Mucosa of descending colon (tissue), 3 donors: ENCODE data around the gene KIAA1755. TPM values are rescaled to one million over a fixed set of nuclear protein-coding genes. Genes with fewer than 3 reads are reported as not detected.

Source experiments
- ATAC-seq: fragments of 200-7000 bp; cut with Tn5 transposase; one replicate; pipeline ENCODE4 v1.9.1; 2020; ENCODE audit warnings: mild to moderate bottlenecking, moderate library complexity
- DNase-seq, 3 donors: peaks; one replicate each; pipeline ENCODE4 v3.0.0-alpha.2; 2020
- H3K36me3 ChIP-seq: fragments of 200-600 bp; one replicate; pipeline ENCODE4 v1.8.0; 2021; ENCODE audit warnings: low read depth, mild to moderate bottlenecking
- H3K4me1 ChIP-seq: fragments of 200-600 bp; one replicate; pipeline ENCODE4 v1.8.0; 2021; ENCODE audit warnings: low read depth, mild to moderate bottlenecking
- H3K4me3 ChIP-seq: fragments of 200-600 bp; one replicate; pipeline ENCODE4 v1.8.0; 2021; ENCODE audit warnings: mild to moderate bottlenecking
- H3K9me3 ChIP-seq: fragments of 200-600 bp; one replicate; pipeline ENCODE4 v1.8.0; 2021; ENCODE audit warnings: mild to moderate bottlenecking
- CTCF ChIP-seq: fragments of 200-600 bp; IDR thresholded peaks from one replicate; pipeline ENCODE4 v1.8.0; 2022; ENCODE audit warnings: antibody characterized with exemption, mild to moderate bottlenecking
- intact Hi-C, 2 donors: fragments of 100-400 bp; cut with DNase I in 1 of 2; cut with micrococcal nuclease in 1 of 2; formaldehyde crosslinking; loops; one replicate each; pipeline versions ENCODE4 v1.11.0 to v1.11.1; 2022; cut with DNase I, micrococcal nuclease
- total RNA-seq, 3 donors: library from RNA; stranded (reverse); fragmentation: NEBNext Ultra II Directional in 2 of 3; extraction: Animal tissue kit (Norgen Biotek cat#: 25700) in 2 of 3; gene quantifications; one replicate each; pipeline versions ENCODE4 v1.2.1 to v1.2.4, GENCODE V29; 2021 to 2023
- donor health status: DM: no; HTN: no; CAD: no; lungs with moderate emphysema.
- donor health status: DM: no; HTN: no; CAD: no.
- donor health status: DM: no; HTN: yes; CAD: no.

The KIAA1755 gene
- total RNA-seq, 3 donors from 2014 or later: 1.2 to 22.4 (median 3.4) TPM

DNA sequence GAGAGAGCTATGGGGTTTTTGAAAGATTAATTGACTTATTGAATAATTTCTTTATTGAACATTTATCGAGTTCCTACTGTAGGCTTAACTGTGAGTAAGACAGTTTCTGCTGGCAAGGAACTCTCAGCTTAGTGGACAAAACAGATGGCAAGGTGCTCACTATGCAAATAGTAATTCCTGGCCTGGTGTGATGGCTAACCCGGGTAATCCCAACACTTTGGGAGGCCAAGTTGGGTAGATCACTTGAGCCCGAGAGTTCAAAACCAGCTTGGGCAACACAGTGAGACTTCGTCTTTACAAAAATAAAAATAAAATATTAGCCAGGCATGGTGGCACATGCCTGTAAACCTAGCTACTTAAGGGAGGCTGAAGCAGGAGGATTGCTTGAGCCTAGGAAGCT lies 82.0 kb downstream of the KIAA1755 start:
- no peaks in the 10 kb centered on the region for H3K36me3 ChIP-seq
- no peaks in the 10 kb centered on the region for H3K4me1 ChIP-seq
- H3K4me3 ChIP-seq: no peak overlapping the region
- no peak for TF ChIP-seq CTCF
- ATAC-seq (no peak), DNase-seq (no peak)
- intact Hi-C loops: no loop called here
- no peaks in the 10 kb centered on the region for H3K9me3 ChIP-seq

DNA sequence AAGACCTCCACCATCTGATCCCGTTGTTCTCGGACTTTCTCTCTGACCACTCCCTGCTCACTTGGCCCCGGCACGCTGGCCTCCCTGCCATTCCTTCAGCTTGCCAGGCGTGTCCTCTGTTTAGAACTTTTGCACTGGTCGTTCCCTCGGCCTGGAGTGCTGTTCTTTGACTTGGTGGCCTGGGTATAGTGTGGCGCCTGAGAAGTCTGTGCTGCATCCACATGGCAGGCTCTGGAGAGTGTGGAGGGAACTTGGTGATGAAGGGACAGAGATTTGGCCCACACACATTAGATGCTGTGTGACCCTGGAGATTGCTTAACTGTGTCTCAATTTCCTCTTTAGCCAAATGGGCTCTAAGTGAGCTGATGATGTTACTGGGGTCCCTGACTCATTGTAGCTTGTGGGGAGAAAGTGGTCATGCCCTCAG lies 82.5 kb downstream of the KIAA1755 start:
- Histone ChIP-seq H3K4me3 (no peak overlapping the region), H3K9me3 (no peaks in the 10 kb centered on the region), H3K4me1 (no peaks in the 10 kb centered on the region), H3K36me3 (no peaks in the 10 kb centered on the region)
- TF ChIP-seq CTCF: no peak
- ATAC-seq (no peak), DNase-seq (no peak)
- intact Hi-C loops: no loop called here

- Histone ChIP-seq H3K4me1 (no peaks in the 10 kb centered on the region), H3K4me3 (no peak overlapping the region), H3K36me3 (no peaks in the 10 kb centered on the region), H3K9me3 (no peaks in the 10 kb centered on the region)
- no peak for TF ChIP-seq CTCF
- intact Hi-C loops: no loop called here
- ATAC-seq (no peak), DNase-seq (no peak)
These were observed 83.3 kb downstream of the KIAA1755 start for GRCh38 chr20:38177201-38177600.

DNA sequence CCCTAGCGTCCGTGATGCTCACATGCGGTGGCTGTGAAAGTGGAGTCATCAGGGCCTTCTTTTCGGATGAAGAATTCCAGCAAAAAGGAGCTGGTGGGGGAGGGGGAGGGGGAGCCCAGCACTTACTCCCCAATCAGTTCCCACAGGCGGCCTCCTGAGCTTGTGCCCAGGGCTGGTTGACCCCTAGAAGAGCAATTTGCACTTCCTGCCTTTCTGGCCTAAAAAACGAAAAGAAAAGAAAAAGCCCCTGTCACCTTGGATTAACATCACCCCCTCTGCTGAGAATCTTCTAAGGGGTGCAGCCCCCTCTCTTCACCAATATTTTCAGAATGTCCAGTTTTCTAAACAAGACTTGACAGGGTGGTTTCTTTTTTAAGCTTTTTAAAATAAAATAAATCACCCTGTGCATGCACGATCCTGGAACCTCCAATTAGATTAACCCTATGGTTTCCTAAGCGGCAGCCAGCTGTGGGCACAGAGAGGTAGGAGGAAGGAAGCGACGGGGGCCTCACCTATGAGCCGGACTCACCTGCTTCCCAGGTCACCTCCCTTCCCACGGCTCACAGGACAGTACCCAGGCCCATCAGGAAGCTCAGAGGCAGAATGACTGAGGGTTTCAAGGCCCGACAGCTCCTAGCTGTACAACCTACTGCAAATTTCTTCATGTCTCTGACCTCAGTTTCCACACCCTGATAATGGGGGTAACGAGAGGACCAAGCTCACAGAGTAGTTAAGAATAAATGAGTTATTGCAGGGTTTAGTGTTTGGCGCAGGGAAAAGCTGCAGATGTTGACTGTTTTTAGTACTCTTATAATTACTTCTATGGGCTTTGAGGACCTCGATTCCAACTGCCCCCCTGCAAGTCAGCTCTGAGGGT lies 85.0 kb downstream of the KIAA1755 start:
- H3K36me3 ChIP-seq: no peaks in the 10 kb centered on the region
- no peak for DNase-seq
- no peaks in the 10 kb centered on the region for H3K9me3 ChIP-seq
- no peaks in the 10 kb centered on the region for H3K4me1 ChIP-seq
- H3K4me3 ChIP-seq: no peak overlapping the region
- TF ChIP-seq CTCF: no peak
- ATAC-seq: no peak
- intact Hi-C loops: no loop called here

- intact Hi-C loops: no loop called here
- H3K4me3 ChIP-seq: no peak overlapping the region
- no peaks in the 10 kb centered on the region for H3K9me3 ChIP-seq
- ATAC-seq (peak; percentile 74), DNase-seq (peak in 1 of 3 donors; percentile 58)
- no peaks in the 10 kb centered on the region for H3K36me3 ChIP-seq
- no peak for TF ChIP-seq CTCF
- peaks cover 3% of the 10 kb centered on the region for H3K4me1 ChIP-seq
These were observed 87.0 kb downstream of the KIAA1755 start for GRCh38 chr20:38173237-38174156.
